Sigmoid colon (tissue), 4 donors: ENCODE data around the gene TSPAN9.
A peak's percentile ranks its signal among the peaks of the same experiment; 100 is the strongest.

ENCODE experiments used
- EP300 ChIP-seq, 4 donors: sonication (generic); formaldehyde crosslinking; IDR thresholded peaks; one replicate each; pipeline ENCODE4 v1.6.1; 2017; ENCODE audit warnings: antibody characterized with exemption in 4 of 4
- POLR2A ChIP-seq, 2 donors: fragments of 450-650 bp; IDR thresholded peaks; one replicate each; pipeline ENCODE4 v1.6.1; 2016; ENCODE audit warnings: antibody characterized with exemption in 2 of 2, mild to moderate bottlenecking in 2 of 2, moderate library complexity in 2 of 2
- TF ChIP-seq, protein P1 (sequence below), 4 experiments: fragments of 450-650 bp in 3 of 4; fragments of 200-600 bp in 1 of 4; IDR thresholded peaks; one replicate each; pipeline ENCODE4 v1.5.1; 2016 to 2019; ENCODE audit warnings: antibody characterized with exemption in 4 of 4, mild to moderate bottlenecking in 3 of 4, moderate library complexity in 2 of 4

DNA sequence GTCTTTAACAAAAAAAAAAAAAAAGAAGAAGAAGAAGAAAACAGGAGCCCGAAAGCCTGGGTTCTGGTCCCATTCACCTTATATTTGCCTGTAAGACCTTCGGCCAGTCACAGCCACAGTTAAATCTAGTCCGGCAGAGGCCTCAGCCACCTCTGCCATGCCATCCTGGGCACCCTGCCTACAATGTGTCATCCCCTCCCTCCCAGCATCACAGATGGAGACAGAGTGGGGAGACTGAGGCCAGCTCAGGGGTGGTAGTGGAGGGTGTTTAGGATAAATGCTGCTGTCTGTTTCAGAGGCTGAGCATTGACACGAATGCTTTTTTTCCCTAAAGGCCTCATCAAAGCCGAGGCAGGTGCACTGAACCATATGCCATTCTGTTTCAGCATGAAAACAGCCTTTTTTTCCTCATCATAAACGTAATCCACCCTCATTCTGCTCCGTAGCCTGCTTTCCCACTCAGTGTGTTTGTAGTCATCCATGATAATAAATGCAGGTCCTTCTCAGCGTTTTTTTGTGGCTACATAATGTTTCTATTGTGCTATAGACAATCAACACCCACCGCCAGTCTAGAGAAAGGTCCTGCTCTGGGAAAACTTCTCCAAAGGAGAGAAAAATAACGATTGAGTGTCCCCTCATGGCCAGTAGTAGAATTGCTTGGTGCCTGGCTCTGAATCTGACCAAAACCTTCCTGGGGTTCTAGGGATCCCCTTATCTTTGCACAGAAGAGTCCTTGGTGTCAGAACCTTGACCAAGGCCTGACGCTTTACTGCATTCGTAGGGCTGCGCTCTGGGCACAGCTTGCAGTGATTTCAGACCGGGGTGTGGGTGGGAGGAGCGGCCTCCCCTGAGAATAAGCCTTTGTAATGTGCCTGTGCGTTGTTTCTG, 41.1 kb upstream of the TSPAN9 start:
- no peak for TF ChIP-seq EP300 (IDR thresholded peaks at IDR 0.05)
- TF ChIP-seq, protein P1, sequence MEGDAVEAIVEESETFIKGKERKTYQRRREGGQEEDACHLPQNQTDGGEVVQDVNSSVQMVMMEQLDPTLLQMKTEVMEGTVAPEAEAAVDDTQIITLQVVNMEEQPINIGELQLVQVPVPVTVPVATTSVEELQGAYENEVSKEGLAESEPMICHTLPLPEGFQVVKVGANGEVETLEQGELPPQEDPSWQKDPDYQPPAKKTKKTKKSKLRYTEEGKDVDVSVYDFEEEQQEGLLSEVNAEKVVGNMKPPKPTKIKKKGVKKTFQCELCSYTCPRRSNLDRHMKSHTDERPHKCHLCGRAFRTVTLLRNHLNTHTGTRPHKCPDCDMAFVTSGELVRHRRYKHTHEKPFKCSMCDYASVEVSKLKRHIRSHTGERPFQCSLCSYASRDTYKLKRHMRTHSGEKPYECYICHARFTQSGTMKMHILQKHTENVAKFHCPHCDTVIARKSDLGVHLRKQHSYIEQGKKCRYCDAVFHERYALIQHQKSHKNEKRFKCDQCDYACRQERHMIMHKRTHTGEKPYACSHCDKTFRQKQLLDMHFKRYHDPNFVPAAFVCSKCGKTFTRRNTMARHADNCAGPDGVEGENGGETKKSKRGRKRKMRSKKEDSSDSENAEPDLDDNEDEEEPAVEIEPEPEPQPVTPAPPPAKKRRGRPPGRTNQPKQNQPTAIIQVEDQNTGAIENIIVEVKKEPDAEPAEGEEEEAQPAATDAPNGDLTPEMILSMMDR (IDR thresholded peaks at IDR 0.05) = peak in 1 of 4 experiments; percentile 31
- TF ChIP-seq POLR2A (IDR thresholded peaks at IDR 0.05) = no peak
